ENCODE results near the gene SZRD1.

- TF ChIP-seq EZH2 (IDR thresholded peaks at IDR 0.05; ENCODE audit: borderline replicate concordance, insufficient read depth, low read length, poor library complexity, severe bottlenecking) (no peak), POLR2AphosphoS5 (IDR thresholded peaks at IDR 0.05) (no peak), RAD21 (conservative IDR thresholded peaks at IDR 0.05) (no peak), SMC3 (conservative IDR thresholded peaks at IDR 0.05; ENCODE audit: poor library complexity) (no peak)
- TF ChIP-seq, protein P1, sequence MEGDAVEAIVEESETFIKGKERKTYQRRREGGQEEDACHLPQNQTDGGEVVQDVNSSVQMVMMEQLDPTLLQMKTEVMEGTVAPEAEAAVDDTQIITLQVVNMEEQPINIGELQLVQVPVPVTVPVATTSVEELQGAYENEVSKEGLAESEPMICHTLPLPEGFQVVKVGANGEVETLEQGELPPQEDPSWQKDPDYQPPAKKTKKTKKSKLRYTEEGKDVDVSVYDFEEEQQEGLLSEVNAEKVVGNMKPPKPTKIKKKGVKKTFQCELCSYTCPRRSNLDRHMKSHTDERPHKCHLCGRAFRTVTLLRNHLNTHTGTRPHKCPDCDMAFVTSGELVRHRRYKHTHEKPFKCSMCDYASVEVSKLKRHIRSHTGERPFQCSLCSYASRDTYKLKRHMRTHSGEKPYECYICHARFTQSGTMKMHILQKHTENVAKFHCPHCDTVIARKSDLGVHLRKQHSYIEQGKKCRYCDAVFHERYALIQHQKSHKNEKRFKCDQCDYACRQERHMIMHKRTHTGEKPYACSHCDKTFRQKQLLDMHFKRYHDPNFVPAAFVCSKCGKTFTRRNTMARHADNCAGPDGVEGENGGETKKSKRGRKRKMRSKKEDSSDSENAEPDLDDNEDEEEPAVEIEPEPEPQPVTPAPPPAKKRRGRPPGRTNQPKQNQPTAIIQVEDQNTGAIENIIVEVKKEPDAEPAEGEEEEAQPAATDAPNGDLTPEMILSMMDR (IDR thresholded peaks at IDR 0.05; ENCODE audit: poor library complexity, severe bottlenecking), result no peak
Observed at GRCh38 chr1:16334655-16335340, 32.2 kb upstream of the SZRD1 start.

All from neural cell (in vitro differentiated cells).